GM18511 (cell line): ENCODE measurements around the gene DHRS7B.
A peak's percentile ranks its signal among the peaks of the same experiment; 100 is the strongest.
"Not testable (repeated sequence)": the region's sequence is repeated elsewhere in the genome, so short reads cannot be mapped to it uniquely, and the experiment has no call there.

Source experiments
- ATAC-seq: cut with Tn5 transposase; IDR thresholded peaks from one replicate; pipeline ENCODE4 v1.9.1; 2021; ENCODE audit warnings: mild to moderate bottlenecking, moderate library complexity; ENCODE audit not compliant: unreplicated experiment

DHRS7B gene

GRCh38 chr17:21107067-21107650, 19.6 kb upstream of the DHRS7B start:
- not testable (repeated sequence) for ATAC-seq

GRCh38 chr17:21108651-21109050, 18.1 kb upstream of the DHRS7B start:
- no peak for ATAC-seq

GRCh38 chr17:21113049-21113690, 13.6 kb upstream of the DHRS7B start:
- ATAC-seq: no peak

GRCh38 chr17:21113716-21114115, 13.0 kb upstream of the DHRS7B start:
- no peak for ATAC-seq

GRCh38 chr17:21114791-21115190, 12.0 kb upstream of the DHRS7B start:
- ATAC-seq: not testable (repeated sequence)

- no peak for ATAC-seq
These were observed 7.4 kb upstream of the DHRS7B start for GRCh38 chr17:21119247-21119918.

- no peak for ATAC-seq
These were observed 6.9 kb upstream of the DHRS7B start for GRCh38 chr17:21119919-21120249.

- ATAC-seq: no peak
These were observed 2.7 kb upstream of the DHRS7B start for GRCh38 chr17:21124086-21124485.

- ATAC-seq: not testable (repeated sequence)
These were observed 2.2 kb upstream of the DHRS7B start for GRCh38 chr17:21124517-21124916.

GRCh38 chr17:21125862-21126261, 902 bp upstream of the DHRS7B start:
- ATAC-seq: no peak

GRCh38 chr17:21127509-21128077, 829 bp downstream of the DHRS7B start:
- no peak for ATAC-seq

- ATAC-seq: no peak
These were observed 2.4 kb downstream of the DHRS7B start for GRCh38 chr17:21129023-21129681.

GRCh38 chr17:21131137-21131536, 4.4 kb downstream of the DHRS7B start:
- ATAC-seq: no peak

GRCh38 chr17:21132428-21132827, 5.7 kb downstream of the DHRS7B start:
- ATAC-seq: no peak

- ATAC-seq: no peak
These were observed 7.8 kb downstream of the DHRS7B start for GRCh38 chr17:21134559-21134958.

GRCh38 chr17:21140911-21141310, 14.1 kb downstream of the DHRS7B start:
- ATAC-seq: peak; percentile 80

- ATAC-seq: no peak
These were observed 14.6 kb downstream of the DHRS7B start for GRCh38 chr17:21141331-21141730.

GRCh38 chr17:21142065-21142464, 15.3 kb downstream of the DHRS7B start:
- ATAC-seq: not testable (repeated sequence)

GRCh38 chr17:21143695-21144094, 16.9 kb downstream of the DHRS7B start:
- no peak for ATAC-seq

- not testable (repeated sequence) for ATAC-seq
These were observed 17.5 kb downstream of the DHRS7B start for GRCh38 chr17:21144299-21144698.

GRCh38 chr17:21146362-21147015, 19.7 kb downstream of the DHRS7B start:
- no peak for ATAC-seq
